ENCODE results near the gene HMGXB3.

DNA sequence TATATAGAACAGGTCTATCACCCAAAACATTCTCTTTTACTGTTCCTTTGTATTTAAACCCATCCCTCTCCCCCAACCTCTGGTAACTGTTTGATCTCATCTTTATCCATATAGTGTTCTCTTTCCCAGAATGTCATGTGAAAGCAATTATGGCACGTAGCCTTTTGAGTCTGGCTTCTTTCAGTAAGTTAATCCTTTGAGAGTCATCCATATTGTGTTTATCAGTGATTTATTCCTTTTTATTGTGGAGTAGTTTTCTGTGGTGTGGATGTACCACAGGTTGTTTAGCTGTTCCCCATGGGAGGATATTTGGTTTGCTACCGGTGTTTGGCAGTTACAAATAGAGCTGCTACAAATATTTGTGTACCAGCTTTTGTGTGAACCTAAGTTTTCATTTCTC lies 38.0 kb downstream of the HMGXB3 start:
- TF ChIP-seq, protein P1, sequence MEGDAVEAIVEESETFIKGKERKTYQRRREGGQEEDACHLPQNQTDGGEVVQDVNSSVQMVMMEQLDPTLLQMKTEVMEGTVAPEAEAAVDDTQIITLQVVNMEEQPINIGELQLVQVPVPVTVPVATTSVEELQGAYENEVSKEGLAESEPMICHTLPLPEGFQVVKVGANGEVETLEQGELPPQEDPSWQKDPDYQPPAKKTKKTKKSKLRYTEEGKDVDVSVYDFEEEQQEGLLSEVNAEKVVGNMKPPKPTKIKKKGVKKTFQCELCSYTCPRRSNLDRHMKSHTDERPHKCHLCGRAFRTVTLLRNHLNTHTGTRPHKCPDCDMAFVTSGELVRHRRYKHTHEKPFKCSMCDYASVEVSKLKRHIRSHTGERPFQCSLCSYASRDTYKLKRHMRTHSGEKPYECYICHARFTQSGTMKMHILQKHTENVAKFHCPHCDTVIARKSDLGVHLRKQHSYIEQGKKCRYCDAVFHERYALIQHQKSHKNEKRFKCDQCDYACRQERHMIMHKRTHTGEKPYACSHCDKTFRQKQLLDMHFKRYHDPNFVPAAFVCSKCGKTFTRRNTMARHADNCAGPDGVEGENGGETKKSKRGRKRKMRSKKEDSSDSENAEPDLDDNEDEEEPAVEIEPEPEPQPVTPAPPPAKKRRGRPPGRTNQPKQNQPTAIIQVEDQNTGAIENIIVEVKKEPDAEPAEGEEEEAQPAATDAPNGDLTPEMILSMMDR (IDR thresholded peaks at IDR 0.05): no peak
- no peak for TF ChIP-seq POLR2A (IDR thresholded peaks at IDR 0.05)

All from suprapubic skin (tissue), 3 donors.